GM12873 (cell line): ENCODE data around the gene NLRP6.

Experiments used
- CTCF ChIP-seq: IDR thresholded peaks from 2 replicates; pipeline ENCODE4 v1.5.1; 2012; ENCODE audit warnings: low read depth, mild to moderate bottlenecking, moderate library complexity, low read length, control low read depth; ENCODE audit not compliant: insufficient read depth; ENCODE audit errors: missing control alignments

NLRP6 gene

DNA sequence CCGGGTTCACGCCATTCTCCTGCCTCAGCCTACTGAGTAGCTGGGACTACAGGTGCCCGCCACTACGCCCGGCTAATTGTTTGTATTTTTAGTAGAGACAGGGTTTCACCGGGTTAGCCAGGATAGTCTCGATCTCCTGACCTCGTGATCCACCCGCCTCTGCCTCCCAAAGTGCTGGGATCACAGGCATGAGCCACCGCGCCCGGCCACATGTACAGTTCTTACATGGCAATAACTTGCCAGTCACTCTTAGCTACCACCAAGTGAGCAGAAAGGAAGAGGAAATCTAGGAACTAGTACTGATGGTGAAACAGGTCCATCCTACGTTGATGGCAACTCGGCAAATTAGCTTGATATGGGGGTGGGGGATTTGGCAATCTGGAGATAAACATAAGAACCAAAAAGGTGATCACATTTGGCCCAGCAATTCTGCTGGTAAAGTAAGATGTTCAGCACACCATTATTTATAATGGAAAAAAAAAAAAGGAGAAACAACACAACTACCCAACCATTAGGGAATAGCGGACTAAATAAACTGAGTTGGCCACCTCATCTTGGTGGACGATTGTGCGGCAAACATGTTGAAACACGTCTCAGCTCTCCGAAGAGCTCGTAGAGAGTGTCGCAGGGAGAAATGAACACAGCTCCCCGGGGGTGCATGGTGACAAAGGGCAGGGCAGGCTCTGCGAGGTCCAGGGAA, 5.3 kb downstream of the NLRP6 start:
- TF ChIP-seq CTCF = no peak

GRCh38 chr11:284105-285020, 6.2 kb downstream of the NLRP6 start:
- no peak for TF ChIP-seq CTCF

DNA sequence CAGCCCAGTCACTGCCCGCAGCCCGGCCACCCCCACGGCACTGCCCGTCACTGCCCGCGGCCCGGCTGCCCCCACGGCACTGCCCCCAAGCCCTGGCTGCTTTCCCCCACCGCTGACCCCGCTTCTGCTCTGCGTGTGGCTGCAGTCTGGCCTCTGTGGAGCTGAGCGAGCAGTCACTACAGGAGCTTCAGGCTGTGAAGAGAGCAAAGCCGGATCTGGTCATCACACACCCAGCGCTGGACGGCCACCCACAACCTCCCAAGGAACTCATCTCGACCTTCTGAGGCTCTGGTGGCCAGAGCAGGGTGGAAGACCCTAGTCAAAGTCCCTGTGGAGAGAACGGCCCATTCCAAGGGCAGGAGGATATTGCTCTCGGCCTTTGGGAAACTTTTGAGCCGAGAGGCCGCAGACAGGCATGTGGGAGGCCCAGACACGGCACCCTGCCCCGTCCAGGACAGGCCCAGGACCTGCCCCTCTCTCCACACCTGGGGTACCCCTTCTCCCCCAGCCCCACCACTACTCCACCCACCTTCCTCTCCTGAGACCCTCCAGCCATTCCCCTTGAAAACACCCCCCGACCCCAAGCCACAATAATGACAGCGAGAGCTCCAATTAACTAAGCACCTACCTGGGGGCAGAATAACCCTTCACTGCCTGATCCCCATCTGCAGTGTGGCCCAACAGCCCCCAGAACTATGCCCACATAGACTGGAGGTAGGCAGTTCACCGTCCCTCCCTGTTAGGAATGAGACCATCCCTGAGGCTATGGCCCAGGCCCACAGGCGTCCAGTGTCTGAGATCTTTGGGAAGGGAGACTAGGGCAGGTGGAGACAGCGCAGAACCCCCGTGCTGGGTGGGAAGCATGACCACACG, 7.0 kb downstream of the NLRP6 start:
- no peak for TF ChIP-seq CTCF

- no peak for TF ChIP-seq CTCF
Observed at GRCh38 chr11:285894-286220, 7.7 kb downstream of the NLRP6 start.

- TF ChIP-seq CTCF = no peak
Observed at GRCh38 chr11:287821-288477, 9.7 kb downstream of the NLRP6 start.

DNA sequence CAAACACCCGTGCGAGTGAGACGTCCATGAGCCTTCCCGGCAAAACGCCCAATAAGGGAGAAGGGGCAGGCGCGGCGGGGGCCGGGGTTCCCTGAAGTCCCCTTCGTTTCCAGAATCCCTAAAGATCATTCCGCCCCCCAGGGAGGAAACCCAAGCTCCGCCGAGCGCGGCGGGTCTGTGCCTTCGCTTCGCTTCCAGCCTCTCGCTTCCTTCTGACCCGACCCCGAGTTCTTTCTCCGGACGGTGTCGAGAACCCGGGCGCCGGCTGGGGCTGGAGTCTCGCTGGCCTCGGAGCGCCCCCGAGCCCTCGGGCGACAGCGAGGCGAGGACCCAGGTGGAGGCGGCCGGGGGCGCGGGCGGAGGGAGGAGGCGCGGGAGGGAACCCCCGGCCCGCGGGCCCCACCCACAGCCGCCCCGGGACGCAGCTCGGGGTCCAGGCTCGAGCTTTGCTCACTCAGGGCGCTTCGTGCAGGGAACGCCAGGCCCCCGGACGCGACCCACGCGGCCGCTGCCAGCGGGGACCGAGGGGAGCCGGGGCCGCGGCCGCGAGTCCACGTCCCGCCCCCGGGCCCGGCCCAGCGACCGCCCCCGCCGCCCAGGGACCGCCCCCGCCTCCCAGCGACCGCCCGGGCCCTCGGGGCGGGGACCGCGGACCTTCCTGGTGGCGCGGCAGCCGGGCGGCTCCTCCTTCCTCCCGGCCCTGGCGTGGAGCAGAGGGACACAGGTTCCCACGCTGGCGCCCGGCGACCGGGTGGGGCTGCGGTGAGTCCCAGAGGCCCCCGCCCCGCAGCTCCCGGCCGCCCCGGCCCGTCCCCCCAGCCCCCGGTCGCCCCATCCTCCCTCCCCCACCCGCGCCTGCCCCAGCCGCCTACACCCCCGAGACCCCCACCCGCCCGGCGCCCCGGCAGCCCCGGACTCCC, 10.5 kb downstream of the NLRP6 start, which contains the start of gene PGGHG:
PGGHG (plus strand) TSS at position 649 of the 920 bp plus-strand sequence. CDS start 691 bp downstream, outside the sequence.
- no peak for TF ChIP-seq CTCF
